CD4-positive, CD25-positive, alpha-beta regulatory T cell (primary cell): ENCODE measurements around the gene KIRREL2. TPM values are rescaled to one million over a fixed set of nuclear protein-coding genes. Genes with fewer than 3 reads are reported as not detected.

ENCODE experiments used
- ATAC-seq, 2 donors: fragments of 150-1000 bp; cut with Tn5 transposase; one replicate each; pipeline ENCODE4 v1.10.0; 2021; ENCODE audit warnings: low read depth in 2 of 2, moderate number of reproducible peaks in 2 of 2, moderate library complexity in 1 of 2
- DNase-seq, 3 donors: peaks; one replicate each; pipeline versions ENCODE4 v3.0.0 to v3.0.0-alpha.2; 2012 to 2022; ENCODE audit warnings: mixed read lengths in 1 of 3
- H3K27ac ChIP-seq: one replicate; pipeline ENCODE4 v1.7.0; 2013; ENCODE audit warnings: mild to moderate bottlenecking, low read length; ENCODE audit not compliant: insufficient read depth, poor library complexity, severe bottlenecking
- H3K27me3 ChIP-seq: one replicate; pipeline ENCODE4 v1.7.0; 2013; ENCODE audit warnings: low read length; ENCODE audit not compliant: control insufficient read depth, insufficient read depth
- H3K36me3 ChIP-seq: one replicate; pipeline ENCODE4 v1.7.0; 2013; ENCODE audit warnings: mild to moderate bottlenecking, low read length, moderate library complexity; ENCODE audit not compliant: control insufficient read depth, insufficient read depth
- H3K4me1 ChIP-seq: 2 replicates; pipeline ENCODE4 v1.7.0; 2013; ENCODE audit warnings: mild to moderate bottlenecking, low read length; ENCODE audit not compliant: insufficient read depth, control insufficient read depth, poor library complexity, severe bottlenecking
- H3K4me3 ChIP-seq: one replicate; pipeline ENCODE4 v1.7.0; 2013; ENCODE audit warnings: low read depth, mild to moderate bottlenecking, low read length, moderate library complexity
- H3K9me3 ChIP-seq, 2 experiments: 1 replicate in 1 of 2; 2 replicates in 1 of 2; pipeline ENCODE4 v1.7.0; 2013; ENCODE audit warnings: low read length in 2 of 2, mild to moderate bottlenecking in 1 of 2, moderate library complexity in 1 of 2; ENCODE audit not compliant: control insufficient read depth in 2 of 2
- H3K27ac Mint-ChIP-seq, 3 donors: one replicate each; pipeline ENCODE4 v1.8.0; 2020 to 2022; ENCODE audit warnings: mild to moderate bottlenecking in 3 of 3, mixed read lengths in 3 of 3, moderate library complexity in 2 of 3
- H3K27me3 Mint-ChIP-seq: one replicate; pipeline ENCODE4 v1.8.0; 2022; ENCODE audit warnings: mild to moderate bottlenecking, mixed read lengths
- H3K36me3 Mint-ChIP-seq: one replicate; pipeline ENCODE4 v1.8.0; 2020; ENCODE audit warnings: mixed read lengths
- H3K4me1 Mint-ChIP-seq, 4 donors: one replicate each; pipeline ENCODE4 v1.8.0; 2020 to 2022; ENCODE audit warnings: mixed read lengths in 4 of 4, mild to moderate bottlenecking in 1 of 4
- H3K4me3 Mint-ChIP-seq, 4 donors: one replicate each; pipeline ENCODE4 v1.8.0; 2020 to 2022; ENCODE audit warnings: mild to moderate bottlenecking in 4 of 4, mixed read lengths in 4 of 4, moderate library complexity in 3 of 4
- H3K9me3 Mint-ChIP-seq, 7 donors: one replicate each; pipeline ENCODE4 v1.8.0; 2020 to 2022; ENCODE audit warnings: mixed read lengths in 7 of 7, mild to moderate bottlenecking in 3 of 7, moderate library complexity in 2 of 7
- polyA plus RNA-seq, 4 donors: library from polyadenylated mRNA; unstranded; fragments of 300-500 nt; fragmentation: Illumina TruSeq; gene quantifications; one replicate each; pipeline ENCODE4 v1.2.3, GENCODE V29; 2021
- total RNA-seq: library from RNA; stranded (reverse); gene quantifications from one replicate; pipeline ENCODE4 v1.2.3, GENCODE V29; 2022

KIRREL2 gene
- total and polyA plus RNA-seq, 5 donors from 2014 or later = not detected

DNA sequence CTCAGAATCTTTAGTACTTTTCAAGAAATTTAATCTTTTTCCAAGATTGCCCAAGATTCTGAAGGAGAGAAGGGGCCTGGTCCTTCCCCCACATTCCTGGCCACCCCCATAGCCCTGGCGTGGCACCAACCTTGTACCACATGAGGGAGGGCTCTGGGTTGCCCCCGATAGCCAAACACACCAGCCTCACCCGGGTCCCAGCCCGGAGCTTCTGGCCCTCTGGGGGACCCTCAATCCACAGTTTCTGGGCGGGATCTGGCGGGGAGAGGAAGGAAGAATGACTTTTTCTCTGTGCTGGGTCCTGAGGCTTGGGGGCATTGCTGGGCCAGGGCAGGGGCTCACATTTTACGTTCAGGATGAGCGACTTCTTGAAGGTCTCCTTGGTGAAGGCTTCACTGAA lies 8.8 kb upstream of the KIRREL2 start:
- Mint-ChIP-seq H3K36me3 (no peaks in the 10 kb centered on the region), H3K27me3 (peaks cover 68% of the 10 kb centered on the region), H3K4me3 (no peak overlapping the region), H3K27ac (no peak overlapping the region), H3K9me3 (peaks cover 0 to 4% (median 0%) of the 10 kb centered on the region in 7 donors), H3K4me1 (peaks cover 5 to 30% (median 5%) of the 10 kb centered on the region in 4 donors)
- H3K9me3 ChIP-seq = no peaks in the 10 kb centered on the region
- no peak for ATAC-seq
- H3K27ac ChIP-seq = no peak overlapping the region
- H3K27me3 ChIP-seq = peaks cover 18% of the 10 kb centered on the region
- peak in 1 of 3 donors; percentile 29 for DNase-seq
- H3K36me3 ChIP-seq = no peaks in the 10 kb centered on the region
- H3K4me1 ChIP-seq = peaks cover 16% of the 10 kb centered on the region
- H3K4me3 ChIP-seq = no peak overlapping the region

DNA sequence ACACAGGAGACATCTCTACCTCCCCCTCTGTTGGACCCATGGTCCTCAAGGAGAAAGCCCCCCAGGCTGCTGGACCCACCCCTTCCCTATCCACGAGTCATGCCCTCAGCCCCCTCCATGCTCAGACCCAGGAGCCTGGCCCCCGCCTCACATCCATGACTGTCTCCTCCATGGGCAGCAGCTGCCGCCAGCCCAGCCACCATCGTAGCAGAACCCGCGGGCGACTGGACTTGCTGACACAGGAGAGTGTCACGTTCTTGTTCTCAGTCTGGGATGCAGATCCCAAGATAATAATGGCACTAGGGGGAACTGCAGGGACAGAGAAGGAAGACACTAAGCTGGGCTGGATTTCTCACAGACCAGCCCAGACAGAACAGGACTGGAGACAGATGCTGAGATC lies 8.2 kb upstream of the KIRREL2 start:
- Histone ChIP-seq H3K27me3 (peaks cover 15% of the 10 kb centered on the region), H3K27ac (no peak overlapping the region), H3K4me1 (peaks cover 16% of the 10 kb centered on the region), H3K9me3 (no peaks in the 10 kb centered on the region), H3K36me3 (no peaks in the 10 kb centered on the region), H3K4me3 (no peak overlapping the region)
- Mint-ChIP-seq H3K27ac (no peak overlapping the region), H3K4me3 (no peak overlapping the region), H3K4me1 (peaks cover 5 to 30% (median 5%) of the 10 kb centered on the region in 4 donors), H3K36me3 (no peaks in the 10 kb centered on the region), H3K27me3 (peaks cover 65% of the 10 kb centered on the region), H3K9me3 (peaks cover 0 to 4% (median 0%) of the 10 kb centered on the region in 7 donors)
- ATAC-seq = no peak
- DNase-seq = no peak

DNA sequence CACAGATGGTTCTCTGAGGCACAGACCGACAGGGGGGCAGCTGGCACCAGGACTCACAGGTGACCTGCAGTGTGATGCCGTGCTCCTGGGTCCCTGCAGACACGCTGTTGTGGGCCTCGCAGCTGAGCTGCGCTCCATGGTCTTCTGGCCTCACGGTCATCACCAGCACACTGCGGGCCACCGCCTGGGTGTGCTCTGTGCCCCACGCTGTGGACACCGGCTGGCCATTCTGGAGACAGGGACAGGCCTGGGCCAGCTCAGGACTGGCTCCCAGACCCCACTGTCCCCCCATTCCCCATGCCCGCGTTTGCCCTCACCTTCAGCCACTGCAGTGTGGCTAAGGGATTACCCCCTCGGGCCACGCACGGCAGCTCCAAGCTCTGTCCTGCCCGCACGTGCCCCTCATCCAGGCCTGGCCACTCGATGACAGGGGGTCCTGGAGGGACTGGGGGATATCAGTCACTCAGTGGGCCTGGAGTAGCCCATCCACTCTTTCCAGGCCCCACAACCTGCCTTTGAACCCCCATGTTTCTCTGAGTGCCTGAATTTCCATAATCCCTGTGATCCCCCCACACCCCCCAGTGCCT lies 7.7 kb upstream of the KIRREL2 start:
- Histone ChIP-seq H3K4me1 (peaks cover 14% of the 10 kb centered on the region), H3K27me3 (peaks cover 13% of the 10 kb centered on the region), H3K36me3 (no peaks in the 10 kb centered on the region), H3K4me3 (no peak overlapping the region), H3K9me3 (no peaks in the 10 kb centered on the region), H3K27ac (no peak overlapping the region)
- H3K4me1 Mint-ChIP-seq = peaks cover 5 to 27% (median 5%) of the 10 kb centered on the region in 4 donors
- H3K36me3 Mint-ChIP-seq = no peaks in the 10 kb centered on the region
- ATAC-seq = no peak
- no peak overlapping the region for H3K27ac Mint-ChIP-seq
- H3K4me3 Mint-ChIP-seq = peak overlapping the region in 1 of 4 donors; percentile 82
- DNase-seq = no peak
- peaks cover 64% of the 10 kb centered on the region for H3K27me3 Mint-ChIP-seq
- H3K9me3 Mint-ChIP-seq = peaks cover 0 to 4% (median 0%) of the 10 kb centered on the region in 7 donors

DNA sequence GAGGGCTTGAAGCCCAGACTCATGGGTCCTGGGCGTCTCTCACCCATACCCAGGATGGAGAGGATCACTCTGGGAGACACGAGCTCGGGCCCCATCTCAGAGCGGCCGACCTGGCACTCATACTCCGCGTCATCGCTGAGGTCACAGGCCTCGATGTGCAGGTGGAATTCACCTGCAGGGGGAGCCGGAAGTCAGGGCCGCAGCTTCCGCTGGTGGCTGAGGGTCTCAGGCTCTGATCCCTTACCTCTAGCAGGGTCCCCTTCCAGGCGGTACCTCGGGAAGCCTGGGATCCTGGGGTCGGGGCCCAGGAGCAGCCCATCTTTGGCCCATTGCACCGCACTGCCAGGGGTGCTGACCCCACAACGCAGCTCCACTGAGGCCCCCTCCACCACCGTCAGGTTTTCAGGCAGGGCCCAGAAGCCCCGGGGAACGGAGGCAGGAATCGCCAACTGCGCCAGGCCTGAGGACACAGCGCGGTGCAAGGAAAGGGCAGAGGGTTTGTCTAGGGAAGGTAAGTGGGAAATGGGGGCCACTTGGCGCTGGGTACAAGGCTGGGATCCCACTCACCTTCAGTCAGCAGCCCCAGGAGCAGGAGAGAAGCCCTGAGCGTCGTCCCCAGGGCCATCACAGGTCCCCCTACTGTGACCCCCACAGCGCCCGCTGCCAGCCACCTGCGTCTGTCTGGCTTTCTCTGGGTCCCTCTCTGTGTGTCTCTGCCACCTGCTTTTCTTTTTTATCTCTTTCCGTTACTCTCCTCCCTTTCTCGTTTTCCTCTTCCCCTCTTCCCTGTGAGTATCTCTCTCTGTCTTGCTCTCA lies 5.3 kb upstream of the KIRREL2 start:
- DNase-seq (no peak), ATAC-seq (peak in 1 of 2 donors; percentile 34)
- Histone ChIP-seq H3K27ac (no peak overlapping the region), H3K4me1 (peaks cover 4% of the 10 kb centered on the region), H3K9me3 (no peaks in the 10 kb centered on the region), H3K4me3 (no peak overlapping the region), H3K27me3 (peaks cover 4% of the 10 kb centered on the region), H3K36me3 (no peaks in the 10 kb centered on the region)
- Mint-ChIP-seq H3K4me1 (peaks cover 0 to 15% (median 0%) of the 10 kb centered on the region in 4 donors), H3K27me3 (peaks cover 64% of the 10 kb centered on the region), H3K36me3 (no peaks in the 10 kb centered on the region), H3K4me3 (no peak overlapping the region), H3K27ac (peak overlapping the region in 1 of 3 donors; percentile 26), H3K9me3 (peaks cover 0 to 1% (median 0%) of the 10 kb centered on the region in 7 donors)

DNA sequence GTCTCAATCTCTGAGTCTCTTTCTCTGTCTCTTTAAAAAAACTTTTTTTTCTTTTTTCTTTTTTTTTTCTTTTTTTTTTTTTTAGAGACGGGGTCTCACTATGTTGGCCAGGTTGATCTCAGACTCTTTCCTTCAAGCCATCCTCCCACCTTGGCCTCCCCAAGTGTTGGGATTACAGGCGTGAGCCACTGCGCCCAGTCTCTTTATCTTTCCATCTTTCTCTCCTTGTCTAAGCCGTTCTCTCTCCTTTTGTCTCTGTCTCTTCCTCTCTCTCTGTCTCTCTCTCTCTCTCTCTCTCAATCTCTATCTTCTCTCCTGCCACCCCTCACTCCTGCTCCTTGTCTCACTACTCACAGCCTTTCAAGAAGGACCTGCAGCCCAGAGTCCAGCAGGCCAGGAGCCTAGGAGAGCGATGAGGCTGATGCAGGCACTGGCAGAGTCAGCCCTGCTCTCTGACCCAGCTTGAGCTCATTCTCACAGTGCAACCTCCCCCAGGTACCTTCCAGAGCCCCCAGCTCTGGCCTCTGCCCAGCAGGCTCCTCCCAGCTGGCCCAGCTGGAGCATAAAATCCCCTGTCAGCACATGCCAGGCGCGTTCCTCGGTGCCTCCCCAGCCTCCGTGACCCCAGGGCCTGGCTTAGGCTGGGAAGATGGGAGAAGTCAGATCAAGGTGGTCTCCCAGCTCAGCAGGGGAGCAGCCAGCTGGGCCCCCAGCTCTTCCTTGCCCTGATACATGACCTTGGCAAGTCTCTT lies 4.5 kb upstream of the KIRREL2 start, which contains the start of gene NPHS1:
Gene NPHS1 (minus strand): TSS at position 476 of the 752 bp plus-strand sequence. CDS start 667 bp downstream, outside the sequence.
- Mint-ChIP-seq H3K4me3 (no peak within 1 kb of the TSS), H3K27me3 (peaks cover 60% of the 10 kb centered on the region), H3K36me3 (no peaks in the 10 kb centered on the region), H3K4me1 (peaks cover 0 to 16% (median 1%) of the 10 kb centered on the region in 4 donors), H3K27ac (peak within 1 kb of the TSS in 1 of 3 donors; percentile 72), H3K9me3 (peaks cover 0 to 1% (median 0%) of the 10 kb centered on the region in 7 donors)
- Histone ChIP-seq H3K36me3 (no peaks in the 10 kb centered on the region), H3K27me3 (no peaks in the 10 kb centered on the region), H3K27ac (no peak within 1 kb of the TSS), H3K4me1 (peaks cover 12% of the 10 kb centered on the region), H3K9me3 (no peaks in the 10 kb centered on the region), H3K4me3 (no peak within 1 kb of the TSS)
- DNase-seq (no peak), ATAC-seq (no peak)

DNA sequence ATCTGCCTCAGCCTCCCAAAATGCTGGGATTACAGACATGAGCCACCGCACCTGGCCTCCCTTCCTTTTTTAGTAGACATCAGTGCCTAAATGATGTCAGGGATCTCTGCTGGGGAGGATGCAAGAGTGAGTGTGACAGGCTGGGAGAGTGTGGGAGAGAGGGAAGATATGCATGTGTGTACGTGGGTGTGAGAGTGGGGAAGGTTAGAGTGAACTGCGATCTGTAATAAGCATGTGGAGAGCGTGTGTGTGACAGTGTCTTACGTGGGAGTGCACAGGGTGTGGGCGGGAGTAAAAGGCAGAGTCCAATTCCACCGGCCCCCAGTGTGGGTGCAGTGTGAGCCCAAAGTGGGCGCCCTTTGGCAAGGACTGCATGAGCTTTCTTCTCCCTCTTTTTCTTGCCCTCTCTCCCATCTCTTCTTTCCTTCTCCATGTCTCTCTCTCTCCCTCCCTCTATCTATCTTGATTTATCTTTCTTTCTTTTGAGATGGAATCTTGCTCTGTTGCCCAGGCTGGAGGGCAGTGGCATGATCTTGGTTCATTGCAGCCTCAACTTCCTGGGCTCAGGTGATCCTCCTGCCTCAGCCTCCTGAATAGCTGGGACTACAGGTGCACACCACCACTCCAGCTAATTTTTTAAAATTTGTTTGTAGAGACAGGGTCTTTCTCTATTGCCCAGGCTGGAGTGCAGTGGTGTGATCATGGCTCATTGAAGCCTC lies 3.5 kb upstream of the KIRREL2 start:
- Histone ChIP-seq H3K4me1 (peaks cover 13% of the 10 kb centered on the region), H3K36me3 (no peaks in the 10 kb centered on the region), H3K27ac (no peak overlapping the region), H3K9me3 (no peaks in the 10 kb centered on the region), H3K27me3 (no peaks in the 10 kb centered on the region), H3K4me3 (no peak overlapping the region)
- Mint-ChIP-seq H3K4me1 (peaks cover 0 to 22% (median 4%) of the 10 kb centered on the region in 4 donors), H3K4me3 (no peak overlapping the region), H3K27ac (peak overlapping the region in 1 of 3 donors; percentile 72), H3K27me3 (peaks cover 61% of the 10 kb centered on the region), H3K9me3 (peaks cover 0 to 1% (median 0%) of the 10 kb centered on the region in 7 donors), H3K36me3 (no peaks in the 10 kb centered on the region)
- DNase-seq (no peak), ATAC-seq (no peak)

DNA sequence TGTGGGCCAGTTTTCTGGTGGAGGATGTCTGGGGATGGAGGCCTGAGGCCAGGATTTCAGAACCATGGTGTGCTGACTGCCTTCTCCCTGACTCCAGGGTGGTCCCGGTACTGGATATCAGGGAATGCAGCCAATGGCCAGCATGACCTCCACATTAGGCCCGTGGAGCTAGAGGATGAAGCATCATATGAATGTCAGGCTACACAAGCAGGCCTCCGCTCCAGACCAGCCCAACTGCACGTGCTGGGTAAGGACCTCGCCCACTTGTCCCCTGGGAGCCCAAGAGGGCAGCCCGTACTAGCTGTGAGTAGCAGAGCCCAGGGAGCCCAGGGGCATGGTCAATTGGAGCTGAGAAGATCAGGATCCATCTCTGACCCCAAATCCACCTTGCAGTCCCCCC lies 1.6 kb downstream of the KIRREL2 start:
- Histone ChIP-seq H3K9me3 (no peaks in the 10 kb centered on the region), H3K4me3 (no peak overlapping the region), H3K4me1 (peaks cover 13% of the 10 kb centered on the region), H3K27ac (no peak overlapping the region), H3K27me3 (peaks cover 5% of the 10 kb centered on the region), H3K36me3 (no peaks in the 10 kb centered on the region)
- no peak overlapping the region for H3K27ac Mint-ChIP-seq
- peaks cover 74% of the 10 kb centered on the region for H3K27me3 Mint-ChIP-seq
- H3K36me3 Mint-ChIP-seq = peaks cover 4% of the 10 kb centered on the region
- ATAC-seq (no peak), DNase-seq (no peak)
- peaks cover 0 to 23% (median 4%) of the 10 kb centered on the region in 4 donors for H3K4me1 Mint-ChIP-seq
- H3K4me3 Mint-ChIP-seq = no peak overlapping the region
- peaks cover 0 to 1% (median 0%) of the 10 kb centered on the region in 7 donors for H3K9me3 Mint-ChIP-seq
